Calu3 (cell line): ENCODE measurements around the gene CAV1. TPM values are rescaled to one million over a fixed set of nuclear protein-coding genes. Genes with fewer than 3 reads are reported as not detected.

ENCODE experiments used
- BruUV-seq: library from RNA; stranded (reverse); fragments of 400-500 nt; replicated peaks from 2 replicates; lab custom pipeline; 2021; lab: Mats Ljungman, UMichigan
- CTCF ChIA-PET: fragments of 300-600 bp; sonication (Branson Sonifier 250); formaldehyde crosslinking; loops from one replicate; lab custom pipeline; 2022; ENCODE audit warnings: antibody characterized with exemption; lab: Charles Lee
- DNase-seq: peaks from one replicate; pipeline ENCODE4 v3.0.0; 2022
- H3K27ac Mint-ChIP-seq: one replicate; pipeline ENCODE4 v1.8.0; 2022; ENCODE audit warnings: mixed read lengths; ENCODE audit not compliant: unreplicated experiment
- H3K27me3 Mint-ChIP-seq: one replicate; pipeline ENCODE4 v1.8.0; 2022; ENCODE audit warnings: mixed read lengths; ENCODE audit not compliant: unreplicated experiment
- H3K36me3 Mint-ChIP-seq: one replicate; pipeline ENCODE4 v1.8.0; 2022; ENCODE audit warnings: mild to moderate bottlenecking, moderate library complexity, mixed read lengths; ENCODE audit not compliant: insufficient read depth, unreplicated experiment
- H3K4me1 Mint-ChIP-seq: one replicate; pipeline ENCODE4 v1.8.0; 2022; ENCODE audit warnings: mild to moderate bottlenecking, low read depth, mixed read lengths; ENCODE audit not compliant: unreplicated experiment
- H3K4me3 Mint-ChIP-seq: one replicate; pipeline ENCODE4 v1.8.0; 2022; ENCODE audit warnings: mild to moderate bottlenecking, low read depth, moderate library complexity, mixed read lengths; ENCODE audit not compliant: unreplicated experiment
- H3K9me3 Mint-ChIP-seq: one replicate; pipeline ENCODE4 v1.8.0; 2022; ENCODE audit warnings: low read depth, mixed read lengths; ENCODE audit not compliant: unreplicated experiment
- CTCF ChIP-seq: fragments of 200-600 bp; IDR thresholded peaks from one replicate; pipeline ENCODE4 v1.8.0; 2022; ENCODE audit warnings: antibody characterized with exemption; ENCODE audit not compliant: unreplicated experiment
- intact Hi-C: fragments of 100-400 bp; cut with micrococcal nuclease; formaldehyde crosslinking; loops from one replicate; pipeline ENCODE4 v1.10.0; 2022; ENCODE audit not compliant: unreplicated experiment
- total RNA-seq: library from RNA; stranded (reverse); gene quantifications from 2 replicates; pipeline ENCODE4 v1.2.3, GENCODE V29; 2022

The CAV1 gene
- total RNA-seq, 1 experiment from 2014 or later, result 15.9 TPM

- Mint-ChIP-seq H3K36me3 (peaks cover 22% of the 10 kb centered on the region), H3K27ac (no peak overlapping the region), H3K4me1 (peaks cover 30% of the 10 kb centered on the region), H3K27me3 (no peaks in the 10 kb centered on the region), H3K4me3 (no peak overlapping the region), H3K9me3 (peaks cover 2% of the 10 kb centered on the region)
- intact Hi-C loops, result no loop called here
- CTCF ChIA-PET, result no interaction called here
- no peak for DNase-seq
- no TSS peak for BruUV-seq
- TF ChIP-seq CTCF, result no peak
Observed at GRCh38 chr7:116497708-116498107, 27.1 kb upstream of the CAV1 start.

GRCh38 chr7:116499168-116500077, 25.4 kb upstream of the CAV1 start, which contains the start of gene CAV2:
Gene CAV2, plus strand, starts transcription at chr7:116499738. Its CDS starts 44 bp downstream, at chr7:116499782.
- no peak for TF ChIP-seq CTCF
- Mint-ChIP-seq H3K36me3 (peaks cover 22% of the 10 kb centered on the region), H3K4me3 (peak within 1 kb of the TSS; percentile 94), H3K27ac (peak within 1 kb of the TSS; percentile 82), H3K27me3 (no peaks in the 10 kb centered on the region), H3K4me1 (peaks cover 30% of the 10 kb centered on the region), H3K9me3 (peaks cover 2% of the 10 kb centered on the region)
- intact Hi-C loops, result loop anchor here (2.0 to 5.0 kb wide), 3 partner anchors 57 to 227 kb away; no protein-coding TSS in a partner anchor
- BruUV-seq, result no TSS peak
- DNase-seq, result peak; percentile 79
- CTCF ChIA-PET, result interaction anchor here (0.6 to 2.6 kb wide), 5 partner anchors 27 to 282 kb away, joined by 3 to 7 read pairs (median 5); no protein-coding TSS in a partner anchor

GRCh38 chr7:116500078-116500853, 24.6 kb upstream of the CAV1 start:
- H3K4me3 Mint-ChIP-seq, result peak overlapping the region; percentile 94
- DNase-seq, result peak; percentile 39
- TF ChIP-seq CTCF, result no peak
- CTCF ChIA-PET, result interaction anchor here (1.1 to 2.6 kb wide), 2 partner anchors 26 to 283 kb away, joined by 6 to 7 read pairs; no protein-coding TSS in a partner anchor
- peaks cover 33% of the 10 kb centered on the region for H3K4me1 Mint-ChIP-seq
- H3K36me3 Mint-ChIP-seq, result peaks cover 26% of the 10 kb centered on the region
- BruUV-seq, result no TSS peak
- peaks cover 2% of the 10 kb centered on the region for H3K9me3 Mint-ChIP-seq
- peak overlapping the region; percentile 82 for H3K27ac Mint-ChIP-seq
- H3K27me3 Mint-ChIP-seq, result no peaks in the 10 kb centered on the region
- intact Hi-C loops, result loop anchor here (2.0 to 5.0 kb wide), 3 partner anchors 58 to 228 kb away; no protein-coding TSS in a partner anchor
